Lung (tissue), 12 donors: ENCODE measurements around the gene MADD. TPM values are rescaled to one million over a fixed set of nuclear protein-coding genes. Genes with fewer than 3 reads are reported as not detected.

Experiments used
- ATAC-seq: fragments of 200-7000 bp; cut with Tn5 transposase; one replicate; pipeline ENCODE4 v1.9.1; 2020; ENCODE audit warnings: moderate number of reproducible peaks; ENCODE audit not compliant: insufficient read depth, low FRiP score
- DNase-seq, 3 donors: peaks; one replicate each; pipeline ENCODE4 v3.0.0-alpha.2; 2013 to 2017
- H3K27ac ChIP-seq, 2 donors: one replicate each; pipeline ENCODE4 v1.5.1; 2013; ENCODE audit warnings: mild to moderate bottlenecking in 2 of 2, moderate library complexity in 2 of 2, control low read depth in 1 of 2, inconsistent platforms in 1 of 2, low read depth in 1 of 2, low read length in 1 of 2
- H3K27me3 ChIP-seq, 3 donors: one replicate each; pipeline ENCODE4 v1.5.1; 2013; ENCODE audit warnings: low read length in 2 of 3; ENCODE audit not compliant: control insufficient read depth in 3 of 3, insufficient read depth in 3 of 3
- H3K36me3 ChIP-seq, 4 donors: one replicate each; pipeline ENCODE4 v1.5.1; 2013; ENCODE audit warnings: low read length in 4 of 4, mild to moderate bottlenecking in 1 of 4, moderate library complexity in 1 of 4; ENCODE audit not compliant: control insufficient read depth in 4 of 4, insufficient read depth in 4 of 4
- H3K4me1 ChIP-seq, 5 donors: one replicate each; pipeline ENCODE4 v1.5.1; 2013; ENCODE audit warnings: low read length in 5 of 5, mild to moderate bottlenecking in 2 of 5, moderate library complexity in 1 of 5; ENCODE audit not compliant: control insufficient read depth in 5 of 5, insufficient read depth in 5 of 5
- H3K4me3 ChIP-seq: one replicate; pipeline ENCODE4 v1.5.1; 2013; ENCODE audit warnings: mild to moderate bottlenecking, control low read depth, moderate library complexity
- H3K9ac ChIP-seq, 2 donors: one replicate each; pipeline ENCODE4 v1.5.1; 2013; ENCODE audit warnings: low read length in 2 of 2, control low read depth in 1 of 2; ENCODE audit not compliant: insufficient read depth in 1 of 2
- H3K9me3 ChIP-seq, 4 donors: one replicate each; pipeline ENCODE4 v1.5.1; 2013; ENCODE audit warnings: low read length in 3 of 4, mild to moderate bottlenecking in 1 of 4, moderate library complexity in 1 of 4; ENCODE audit not compliant: control insufficient read depth in 4 of 4, insufficient read depth in 3 of 4
- WGBS, 2 donors: extraction: QIAGEN DNeasy Blood & Tissue Kit; methylation state at CpG; one replicate each; pipeline ENCODE4 v1.1.7; 2013; 5-methylcytosine and 5-hydroxymethylcytosine counted together
- polyA plus RNA-seq, 2 donors: library from polyadenylated mRNA; stranded (reverse); fragments of 200-250 nt; gene quantifications; one replicate each; pipeline ENCODE4 v1.2.1, GENCODE V29; 2013
- total RNA-seq, 2 donors: library from RNA; depleted of rRNA in 1 of 2; stranded (reverse); fragments of >200 nt in 1 of 2; gene quantifications; one replicate each; pipeline ENCODE4 v1.2.1, GENCODE V29; 2014 to 2021
- TF ChIP-seq, protein P1 (sequence below): IDR thresholded peaks from 2 replicates; pipeline ENCODE4 v1.5.1; 2012; ENCODE audit warnings: mild to moderate bottlenecking; ENCODE audit errors: control extremely low read depth, extremely low read depth
- donor health status: control.
- donor health status: control.
- donor health status: Bipolar disorder and iron deficiency.
- donor health status: healthy.
- donor health status: DM: yes; HTN: yes; CAD: no.

MADD gene
- total and polyA plus RNA-seq, 4 donors = 15.9 to 56.8 (median 37.1) TPM

DNA sequence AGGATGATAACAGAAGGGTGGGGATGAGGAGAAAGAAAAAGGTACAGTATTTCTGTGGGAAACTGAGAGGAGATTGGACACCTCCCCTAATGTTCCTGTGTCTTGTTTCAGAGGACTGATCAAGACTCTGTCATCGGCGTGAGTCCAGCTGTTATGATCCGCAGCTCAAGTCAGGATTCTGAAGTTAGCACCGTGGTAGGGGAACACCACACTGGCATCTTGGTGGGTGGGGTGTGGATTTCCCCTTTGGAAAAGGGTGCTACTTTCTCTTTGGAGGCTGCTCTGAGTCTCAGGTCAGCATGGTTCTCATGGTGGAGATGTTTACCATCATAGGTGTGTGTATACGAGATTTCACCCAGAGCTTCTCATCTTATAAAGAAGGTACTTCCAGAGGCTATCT, 25.5 kb downstream of the MADD start:
- ATAC-seq (no peak), DNase-seq (no peak)
- 92 to 95% methylated on average over 5 of the region's 5 CpGs for WGBS, 2 donors

DNA sequence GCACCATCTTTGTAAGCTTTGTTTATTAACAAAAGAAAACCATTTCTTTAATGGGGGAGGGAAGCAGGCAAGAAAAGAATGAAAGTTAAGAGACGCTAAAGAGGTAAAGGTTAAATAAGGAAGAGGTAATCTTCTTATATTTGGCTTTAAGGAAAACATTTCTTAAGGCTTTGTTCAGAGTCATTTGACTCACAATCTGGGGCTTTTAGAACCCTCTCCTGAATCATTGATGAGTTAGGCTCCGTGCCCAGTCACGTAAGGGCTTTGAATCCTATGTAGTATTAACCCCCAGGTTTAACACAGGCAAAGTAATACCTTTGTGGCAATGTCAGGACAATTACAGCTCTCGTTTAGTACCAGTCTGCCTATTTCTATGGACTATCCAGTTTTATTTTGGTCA, 26.1 kb downstream of the MADD start:
- Histone ChIP-seq H3K4me1 (no peaks in the 10 kb centered on the region), H3K9me3 (peaks cover 0 to 3% (median 1%) of the 10 kb centered on the region in 4 donors), H3K9ac (no peak overlapping the region), H3K27me3 (no peaks in the 10 kb centered on the region), H3K27ac (no peak overlapping the region), H3K4me3 (no peak overlapping the region), H3K36me3 (peaks cover 44 to 54% (median 49%) of the 10 kb centered on the region in 4 donors)
- ATAC-seq (no peak), DNase-seq (no peak)
- TF ChIP-seq, protein P1, sequence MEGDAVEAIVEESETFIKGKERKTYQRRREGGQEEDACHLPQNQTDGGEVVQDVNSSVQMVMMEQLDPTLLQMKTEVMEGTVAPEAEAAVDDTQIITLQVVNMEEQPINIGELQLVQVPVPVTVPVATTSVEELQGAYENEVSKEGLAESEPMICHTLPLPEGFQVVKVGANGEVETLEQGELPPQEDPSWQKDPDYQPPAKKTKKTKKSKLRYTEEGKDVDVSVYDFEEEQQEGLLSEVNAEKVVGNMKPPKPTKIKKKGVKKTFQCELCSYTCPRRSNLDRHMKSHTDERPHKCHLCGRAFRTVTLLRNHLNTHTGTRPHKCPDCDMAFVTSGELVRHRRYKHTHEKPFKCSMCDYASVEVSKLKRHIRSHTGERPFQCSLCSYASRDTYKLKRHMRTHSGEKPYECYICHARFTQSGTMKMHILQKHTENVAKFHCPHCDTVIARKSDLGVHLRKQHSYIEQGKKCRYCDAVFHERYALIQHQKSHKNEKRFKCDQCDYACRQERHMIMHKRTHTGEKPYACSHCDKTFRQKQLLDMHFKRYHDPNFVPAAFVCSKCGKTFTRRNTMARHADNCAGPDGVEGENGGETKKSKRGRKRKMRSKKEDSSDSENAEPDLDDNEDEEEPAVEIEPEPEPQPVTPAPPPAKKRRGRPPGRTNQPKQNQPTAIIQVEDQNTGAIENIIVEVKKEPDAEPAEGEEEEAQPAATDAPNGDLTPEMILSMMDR = no peak
- 92 to 97% methylated on average over 4 of the region's 4 CpGs for WGBS, 2 donors

More for the DNA sequence above, 25.5 kb downstream of the MADD start:
- Histone ChIP-seq H3K9me3 (peaks cover 0 to 3% (median 1%) of the 10 kb centered on the region in 4 donors), H3K9ac (no peak overlapping the region), H3K27me3 (no peaks in the 10 kb centered on the region), H3K36me3 (peaks cover 49 to 60% (median 52%) of the 10 kb centered on the region in 4 donors), H3K4me1 (no peaks in the 10 kb centered on the region), H3K4me3 (no peak overlapping the region), H3K27ac (no peak overlapping the region)
- TF ChIP-seq, protein P1 = no peak

DNA sequence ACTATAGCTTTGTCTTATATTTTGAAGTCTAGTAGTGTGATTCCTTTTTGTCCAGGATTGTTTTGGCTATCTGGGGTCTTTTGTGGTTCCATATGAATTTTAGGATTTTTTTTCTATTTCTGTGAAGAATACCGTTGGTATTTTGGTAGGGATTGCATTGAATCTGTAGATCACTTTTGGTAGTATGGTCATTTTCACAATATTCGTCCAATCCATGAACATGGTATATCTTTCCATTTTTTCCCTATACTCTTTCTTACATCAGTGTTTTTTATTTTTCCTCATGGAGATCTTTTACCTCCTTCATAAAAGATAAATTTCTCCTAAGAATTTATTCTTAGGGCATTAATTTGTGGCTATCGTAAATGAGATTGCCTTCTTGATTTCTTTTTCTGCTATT, 29.1 kb downstream of the MADD start:
- Histone ChIP-seq H3K9me3 (peaks cover 0 to 3% (median 3%) of the 10 kb centered on the region in 4 donors), H3K27ac (no peak overlapping the region), H3K4me3 (no peak overlapping the region), H3K9ac (no peak overlapping the region), H3K4me1 (no peaks in the 10 kb centered on the region), H3K27me3 (no peaks in the 10 kb centered on the region), H3K36me3 (peaks cover 22 to 56% (median 44%) of the 10 kb centered on the region in 4 donors)
- no peak for DNase-seq
- ATAC-seq = no peak
- TF ChIP-seq, protein P1 = no peak
- 99% methylated on average over 3 of the region's 3 CpGs for WGBS, 2 donors

DNA sequence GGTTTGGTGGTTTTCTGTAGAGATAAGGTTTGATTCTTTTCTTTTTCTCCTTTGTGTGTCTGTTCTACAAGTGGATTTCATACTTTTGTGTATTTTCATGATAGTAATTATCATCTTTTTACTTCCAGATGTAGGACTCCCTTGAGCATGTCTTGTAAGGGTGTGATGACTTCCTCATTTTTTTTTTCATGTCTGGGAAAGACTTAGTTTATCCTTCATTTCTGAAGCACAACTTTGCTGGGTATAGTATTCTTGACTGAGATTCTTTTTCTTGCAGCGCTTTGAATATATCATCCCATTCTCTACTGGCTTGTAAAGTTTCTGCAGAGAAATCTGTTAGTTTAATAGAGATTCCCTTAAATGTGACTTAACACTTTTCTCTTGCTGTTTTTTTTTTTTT, 32.9 kb downstream of the MADD start:
- 100% methylated on average over 1 of the region's 1 CpG for WGBS, 2 donors
- Histone ChIP-seq H3K36me3 (peaks cover 13 to 68% (median 42%) of the 10 kb centered on the region in 4 donors), H3K27ac (no peak overlapping the region), H3K9me3 (peaks cover 0 to 3% (median 3%) of the 10 kb centered on the region in 4 donors), H3K4me1 (peaks cover 0 to 8% (median 0%) of the 10 kb centered on the region in 5 donors), H3K4me3 (no peak overlapping the region), H3K9ac (no peak overlapping the region), H3K27me3 (no peaks in the 10 kb centered on the region)
- ATAC-seq = no peak
- DNase-seq = no peak
- TF ChIP-seq, protein P1 = no peak
